Body of pancreas (tissue), 4 donors: Measurements from ENCODE around the gene LTA. TPM values are rescaled to one million over a fixed set of nuclear protein-coding genes. Genes with fewer than 3 reads are reported as not detected.

ENCODE experiments used
- ATAC-seq: fragments of 150-250 bp; one replicate; pipeline ENCODE4 v1.9.1; 2016
- DNase-seq, 4 donors: peaks; one replicate each; pipeline ENCODE4 v3.0.0-alpha.2; 2019
- H3K27ac ChIP-seq, 4 donors: fragments of 200-600 bp; sonication (generic); 1 replicate in 3 of 4; 2 replicates in 1 of 4; pipeline versions ENCODE4 v1.5.1 to v1.6.1; 2016 to 2019; ENCODE audit warnings: mild to moderate bottlenecking in 1 of 4, mixed read lengths in 1 of 4, moderate library complexity in 1 of 4
- H3K27me3 ChIP-seq, 2 donors: fragments of 200-600 bp; sonication (generic); one replicate each; pipeline ENCODE4 v1.6.0; 2016; ENCODE audit warnings: mild to moderate bottlenecking in 1 of 2
- H3K36me3 ChIP-seq, 2 donors: fragments of 200-600 bp; sonication (generic); replicated peaks in 1 of 2; 2 replicates each; pipeline ENCODE4 v1.5.1; 2016; ENCODE audit warnings: low read depth in 2 of 2; ENCODE audit not compliant: insufficient read depth in 1 of 2
- H3K4me1 ChIP-seq: fragments of 200-600 bp; sonication (generic); one replicate; pipeline ENCODE4 v1.6.0; 2016
- H3K4me3 ChIP-seq, 2 donors: fragments of 200-600 bp; sonication (generic); 1 replicate in 1 of 2; 2 replicates in 1 of 2; pipeline ENCODE4 v1.5.1; 2016 to 2019
- H3K9me3 ChIP-seq, 3 donors: fragments of 200-600 bp; sonication (generic); 1 replicate in 2 of 3; 2 replicates in 1 of 3; pipeline ENCODE4 v1.5.1; 2016
- POLR2A ChIP-seq, 3 donors: fragments of 450-650 bp; IDR thresholded peaks; one replicate each; pipeline ENCODE4 v1.6.1; 2016; ENCODE audit warnings: antibody characterized with exemption in 3 of 3, mild to moderate bottlenecking in 2 of 3
- WGBS, 2 donors: methylation state at CpG; one replicate each; pipeline ENCODE4 v1.1.5; 2017; 5-methylcytosine and 5-hydroxymethylcytosine counted together
- intact Hi-C: fragments of 100-400 bp; cut with DNase I; formaldehyde crosslinking; loops from one replicate; pipeline ENCODE4 v1.15.1; 2023
- total RNA-seq, 2 donors: library from RNA; depleted of rRNA; stranded (reverse); fragments of >200 nt; gene quantifications; one replicate each; pipeline ENCODE4 v1.1.0, GENCODE V29; 2016
- TF ChIP-seq, protein P1 (sequence below), 7 experiments: fragments of 450-650 bp in 4 of 7; fragments of 200-600 bp in 3 of 7; sonication (generic) in 3 of 7; IDR thresholded peaks; one replicate each; pipeline ENCODE4 v1.5.1; 2016 to 2019; ENCODE audit warnings: antibody characterized with exemption in 7 of 7

The LTA gene
- total RNA-seq, 2 donors from 2014 or later, result not detected

GRCh38 chr6:31535538-31536324 lies 36.4 kb upstream of the LTA start:
- TF ChIP-seq, protein P1, sequence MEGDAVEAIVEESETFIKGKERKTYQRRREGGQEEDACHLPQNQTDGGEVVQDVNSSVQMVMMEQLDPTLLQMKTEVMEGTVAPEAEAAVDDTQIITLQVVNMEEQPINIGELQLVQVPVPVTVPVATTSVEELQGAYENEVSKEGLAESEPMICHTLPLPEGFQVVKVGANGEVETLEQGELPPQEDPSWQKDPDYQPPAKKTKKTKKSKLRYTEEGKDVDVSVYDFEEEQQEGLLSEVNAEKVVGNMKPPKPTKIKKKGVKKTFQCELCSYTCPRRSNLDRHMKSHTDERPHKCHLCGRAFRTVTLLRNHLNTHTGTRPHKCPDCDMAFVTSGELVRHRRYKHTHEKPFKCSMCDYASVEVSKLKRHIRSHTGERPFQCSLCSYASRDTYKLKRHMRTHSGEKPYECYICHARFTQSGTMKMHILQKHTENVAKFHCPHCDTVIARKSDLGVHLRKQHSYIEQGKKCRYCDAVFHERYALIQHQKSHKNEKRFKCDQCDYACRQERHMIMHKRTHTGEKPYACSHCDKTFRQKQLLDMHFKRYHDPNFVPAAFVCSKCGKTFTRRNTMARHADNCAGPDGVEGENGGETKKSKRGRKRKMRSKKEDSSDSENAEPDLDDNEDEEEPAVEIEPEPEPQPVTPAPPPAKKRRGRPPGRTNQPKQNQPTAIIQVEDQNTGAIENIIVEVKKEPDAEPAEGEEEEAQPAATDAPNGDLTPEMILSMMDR (IDR thresholded peaks at IDR 0.05), result no peak
- no peak for TF ChIP-seq POLR2A (IDR thresholded peaks at IDR 0.05)
- H3K27me3 ChIP-seq, result no peaks in the 10 kb centered on the region
- H3K27ac ChIP-seq, result no peak overlapping the region
- H3K4me1 ChIP-seq, result peaks cover 27% of the 10 kb centered on the region
- no peak overlapping the region for H3K4me3 ChIP-seq
- DNase-seq, result no peak
- ATAC-seq, result no peak
- H3K36me3 ChIP-seq, result peaks cover 36 to 54% of the 10 kb centered on the region in 2 donors
- no peaks in the 10 kb centered on the region for H3K9me3 ChIP-seq
- 33 to 37% methylated on average over 2 of the region's 2 CpGs for WGBS, 2 donors
- intact Hi-C loops, result no loop called here

- peaks cover 25 to 38% of the 10 kb centered on the region in 2 donors for H3K36me3 ChIP-seq
- TF ChIP-seq POLR2A (IDR thresholded peaks at IDR 0.05), result no peak
- TF ChIP-seq, protein P1 (IDR thresholded peaks at IDR 0.05), result no peak
- no peak overlapping the region for H3K4me3 ChIP-seq
- DNase-seq (peak; percentile 59 to 75 (median 63)), ATAC-seq (no peak)
- WGBS, 2 donors, result 30 to 35% methylated on average over 6 of the region's 6 CpGs
- H3K4me1 ChIP-seq, result peaks cover 34% of the 10 kb centered on the region
- no peaks in the 10 kb centered on the region for H3K9me3 ChIP-seq
- H3K27ac ChIP-seq, result peak overlapping the region in 2 of 4 donors; percentile 45 to 98
- H3K27me3 ChIP-seq, result no peaks in the 10 kb centered on the region
- intact Hi-C loops, result no loop called here
Observed at GRCh38 chr6:31538805-31539400, 33.2 kb upstream of the LTA start.

DNA sequence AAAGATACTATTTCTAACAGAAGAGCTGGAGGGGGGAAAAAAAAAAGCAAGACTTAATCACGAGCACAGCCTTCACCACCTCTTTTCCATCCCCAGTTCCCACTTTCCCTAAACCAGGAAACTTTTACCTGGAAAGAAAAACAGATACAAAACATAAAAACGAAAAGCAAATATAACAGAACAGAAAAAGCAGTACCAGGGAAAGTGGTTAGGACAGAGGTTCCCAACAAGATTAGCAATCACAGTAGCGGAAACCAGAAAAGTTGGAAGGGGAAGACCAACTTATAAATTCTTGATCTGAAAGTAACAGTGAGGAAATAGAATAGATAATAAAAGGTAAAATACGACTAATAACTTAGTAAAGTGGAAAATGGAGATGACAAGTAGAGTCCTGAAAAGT lies 31.4 kb upstream of the LTA start:
- Histone ChIP-seq H3K4me3 (peak overlapping the region; percentile 78 to 88), H3K9me3 (no peaks in the 10 kb centered on the region), H3K27ac (peak overlapping the region; percentile 93 to 98 (median 94)), H3K36me3 (peaks cover 8 to 21% of the 10 kb centered on the region in 2 donors), H3K27me3 (no peaks in the 10 kb centered on the region), H3K4me1 (peaks cover 34% of the 10 kb centered on the region)
- TF ChIP-seq, protein P1 (IDR thresholded peaks at IDR 0.05), result no peak
- TF ChIP-seq POLR2A (IDR thresholded peaks at IDR 0.05), result no peak
- 3 to 8% methylated on average over 4 of the region's 4 CpGs for WGBS, 2 donors
- intact Hi-C loops, result no loop called here
- ATAC-seq, result no peak
- no peak for DNase-seq

GRCh38 chr6:31541059-31541657 lies 30.9 kb upstream of the LTA start:
- H3K4me1 ChIP-seq, result peaks cover 34% of the 10 kb centered on the region
- peaks cover 3 to 16% of the 10 kb centered on the region in 2 donors for H3K36me3 ChIP-seq
- peak overlapping the region; percentile 78 to 88 for H3K4me3 ChIP-seq
- 0 to 1% methylated on average over 21 of the region's 21 CpGs for WGBS, 2 donors
- ATAC-seq, result no peak
- no peaks in the 10 kb centered on the region for H3K9me3 ChIP-seq
- no peak for TF ChIP-seq POLR2A (IDR thresholded peaks at IDR 0.05)
- H3K27me3 ChIP-seq, result no peaks in the 10 kb centered on the region
- intact Hi-C loops, result no loop called here
- peak overlapping the region; percentile 93 to 98 (median 94) for H3K27ac ChIP-seq
- DNase-seq, result peak; percentile 33 to 61 (median 56)
